ENCODE measurements around the gene EXD3. TPM values are rescaled to one million over a fixed set of nuclear protein-coding genes. Genes with fewer than 3 reads are reported as not detected.

Gene EXD3
- total and polyA plus RNA-seq, 9 of the 15 experiments (the other 6 are each of a cell fraction or from before 2014, with no cell fraction given) = 0.29 to 12.5 (median 3.9) TPM

DNA sequence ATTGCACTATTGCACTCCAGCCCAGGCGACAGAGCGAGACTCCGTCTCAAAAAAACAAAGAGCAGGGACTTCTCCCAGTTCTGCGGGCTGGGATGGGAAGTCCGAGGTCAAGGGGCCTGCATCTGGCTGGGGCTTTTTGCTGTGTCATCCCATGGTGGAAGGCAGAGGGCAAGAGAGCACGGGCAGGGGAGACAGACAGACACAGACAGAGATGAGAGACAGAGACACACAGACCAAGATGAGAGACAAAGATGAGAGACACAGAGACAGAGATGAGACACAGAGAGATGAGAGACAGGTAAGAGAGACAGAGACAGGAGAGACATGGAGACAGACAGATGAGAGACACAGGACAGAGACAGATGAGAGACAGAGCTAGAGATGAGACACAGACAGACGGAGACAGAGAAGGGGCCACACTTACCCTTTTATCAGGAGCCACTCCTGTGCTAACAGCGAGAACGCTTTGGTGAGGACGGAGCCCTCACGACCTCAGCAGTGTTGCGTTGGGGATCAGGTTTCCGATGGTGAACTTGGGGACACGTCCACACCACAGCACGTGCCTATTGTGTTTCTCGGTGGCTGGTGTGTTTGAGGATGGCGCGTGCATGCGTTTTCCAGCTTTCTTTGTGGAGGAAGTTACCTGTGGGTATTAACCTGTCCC is 154.3 kb downstream of the EXD3 start (continued):
- TF ChIP-seq, protein P1, sequence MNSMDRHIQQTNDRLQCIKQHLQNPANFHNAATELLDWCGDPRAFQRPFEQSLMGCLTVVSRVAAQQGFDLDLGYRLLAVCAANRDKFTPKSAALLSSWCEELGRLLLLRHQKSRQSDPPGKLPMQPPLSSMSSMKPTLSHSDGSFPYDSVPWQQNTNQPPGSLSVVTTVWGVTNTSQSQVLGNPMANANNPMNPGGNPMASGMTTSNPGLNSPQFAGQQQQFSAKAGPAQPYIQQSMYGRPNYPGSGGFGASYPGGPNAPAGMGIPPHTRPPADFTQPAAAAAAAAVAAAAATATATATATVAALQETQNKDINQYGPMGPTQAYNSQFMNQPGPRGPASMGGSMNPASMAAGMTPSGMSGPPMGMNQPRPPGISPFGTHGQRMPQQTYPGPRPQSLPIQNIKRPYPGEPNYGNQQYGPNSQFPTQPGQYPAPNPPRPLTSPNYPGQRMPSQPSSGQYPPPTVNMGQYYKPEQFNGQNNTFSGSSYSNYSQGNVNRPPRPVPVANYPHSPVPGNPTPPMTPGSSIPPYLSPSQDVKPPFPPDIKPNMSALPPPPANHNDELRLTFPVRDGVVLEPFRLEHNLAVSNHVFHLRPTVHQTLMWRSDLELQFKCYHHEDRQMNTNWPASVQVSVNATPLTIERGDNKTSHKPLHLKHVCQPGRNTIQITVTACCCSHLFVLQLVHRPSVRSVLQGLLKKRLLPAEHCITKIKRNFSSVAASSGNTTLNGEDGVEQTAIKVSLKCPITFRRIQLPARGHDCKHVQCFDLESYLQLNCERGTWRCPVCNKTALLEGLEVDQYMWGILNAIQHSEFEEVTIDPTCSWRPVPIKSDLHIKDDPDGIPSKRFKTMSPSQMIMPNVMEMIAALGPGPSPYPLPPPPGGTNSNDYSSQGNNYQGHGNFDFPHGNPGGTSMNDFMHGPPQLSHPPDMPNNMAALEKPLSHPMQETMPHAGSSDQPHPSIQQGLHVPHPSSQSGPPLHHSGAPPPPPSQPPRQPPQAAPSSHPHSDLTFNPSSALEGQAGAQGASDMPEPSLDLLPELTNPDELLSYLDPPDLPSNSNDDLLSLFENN (IDR thresholded peaks at IDR 0.05; ENCODE audit: low read depth in 2 of 2, low read length in 2 of 2) = no peak
- TF ChIP-seq HDAC1 (IDR thresholded peaks at IDR 0.05) (peak in 1 of 2 experiments; percentile 93; a peak in 2 of 4 replicates), MBD2 (IDR thresholded peaks at IDR 0.05; ENCODE audit: borderline replicate concordance, low read depth) (no peak), ARHGAP35 (IDR thresholded peaks at IDR 0.05; ENCODE audit: partially characterized antibody) (peak; percentile 63), DEAF1 (CRISPR knock-in tag; IDR thresholded peaks at IDR 0.05) (no peak), KHSRP (IDR thresholded peaks at IDR 0.05) (no peak), ZNF586 (CRISPR knock-in tag; conservative IDR thresholded peaks at IDR 0.05) (no peak), TCF7 (IDR thresholded peaks at IDR 0.05; ENCODE audit: borderline replicate concordance) (no peak), SOX6 (IDR thresholded peaks at IDR 0.05) (peak; percentile 62; the same call in 1 of the 2 replicates), STAT5A (IDR thresholded peaks at IDR 0.05; ENCODE audit: borderline replicate concordance, low read length) (no peak), ZFX (CRISPR knock-in tag; IDR thresholded peaks at IDR 0.05) (peak; percentile 34), FOXJ2 (tag; IDR thresholded peaks at IDR 0.05) (no peak), ERF (CRISPR knock-in tag; IDR thresholded peaks at IDR 0.05) (no peak), ZNF133 (CRISPR knock-in tag; IDR thresholded peaks at IDR 0.05) (no peak), ARID1B (IDR thresholded peaks at IDR 0.05) (peak; percentile 81), ZFPM2 (CRISPR knock-in tag; IDR thresholded peaks at IDR 0.05) (no peak), GATAD2B (IDR thresholded peaks at IDR 0.05; ENCODE audit: borderline replicate concordance) (no peak), ZBTB11 (CRISPR knock-in tag; IDR thresholded peaks at IDR 0.05) (no peak)
- TF ChIP-seq, protein P2, sequence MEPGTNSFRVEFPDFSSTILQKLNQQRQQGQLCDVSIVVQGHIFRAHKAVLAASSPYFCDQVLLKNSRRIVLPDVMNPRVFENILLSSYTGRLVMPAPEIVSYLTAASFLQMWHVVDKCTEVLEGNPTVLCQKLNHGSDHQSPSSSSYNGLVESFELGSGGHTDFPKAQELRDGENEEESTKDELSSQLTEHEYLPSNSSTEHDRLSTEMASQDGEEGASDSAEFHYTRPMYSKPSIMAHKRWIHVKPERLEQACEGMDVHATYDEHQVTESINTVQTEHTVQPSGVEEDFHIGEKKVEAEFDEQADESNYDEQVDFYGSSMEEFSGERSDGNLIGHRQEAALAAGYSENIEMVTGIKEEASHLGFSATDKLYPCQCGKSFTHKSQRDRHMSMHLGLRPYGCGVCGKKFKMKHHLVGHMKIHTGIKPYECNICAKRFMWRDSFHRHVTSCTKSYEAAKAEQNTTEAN (CRISPR knock-in tag; IDR thresholded peaks at IDR 0.05) = no peak
